IMR-90 (cell line): Measurements from ENCODE around the gene SCAF1.

ENCODE experiments used
- BHLHE40 ChIP-seq: fragments of 150-350 bp; IDR thresholded peaks from 2 replicates; pipeline ENCODE4 v1.6.1; 2016; ENCODE audit warnings: mild to moderate bottlenecking, low read depth, low read length
- ELK1 ChIP-seq: fragments of 150-350 bp; IDR thresholded peaks from 2 replicates; pipeline ENCODE4 v1.6.1; 2016; ENCODE audit warnings: low read depth, mild to moderate bottlenecking, low read length, moderate library complexity, borderline replicate concordance
- FOS ChIP-seq: fragments of 150-350 bp; IDR thresholded peaks from 2 replicates; pipeline ENCODE4 v1.6.1; 2016; ENCODE audit warnings: low read depth, low read length
- POLR2A ChIP-seq: IDR thresholded peaks from 2 replicates; pipeline ENCODE4 v1.6.1; 2012; ENCODE audit warnings: mild to moderate bottlenecking, low read depth, low read length
- RAD21 ChIP-seq: IDR thresholded peaks from 2 replicates; pipeline ENCODE4 v1.6.1; 2012; ENCODE audit warnings: low read length, improper control_type of control experiment
- TF ChIP-seq, protein P1 (sequence below): conservative IDR thresholded peaks from 2 replicates; pipeline ENCODE4 v1.5.1; 2012; ENCODE audit warnings: mild to moderate bottlenecking, low read depth, low read length, improper control_type of control experiment

GRCh38 chr19:49594157-49594992, 47.6 kb upstream of the SCAF1 start:
- TF ChIP-seq POLR2A (no peak), BHLHE40 (no peak), RAD21 (no peak), ELK1 (no peak), FOS (no peak)
- TF ChIP-seq, protein P1, sequence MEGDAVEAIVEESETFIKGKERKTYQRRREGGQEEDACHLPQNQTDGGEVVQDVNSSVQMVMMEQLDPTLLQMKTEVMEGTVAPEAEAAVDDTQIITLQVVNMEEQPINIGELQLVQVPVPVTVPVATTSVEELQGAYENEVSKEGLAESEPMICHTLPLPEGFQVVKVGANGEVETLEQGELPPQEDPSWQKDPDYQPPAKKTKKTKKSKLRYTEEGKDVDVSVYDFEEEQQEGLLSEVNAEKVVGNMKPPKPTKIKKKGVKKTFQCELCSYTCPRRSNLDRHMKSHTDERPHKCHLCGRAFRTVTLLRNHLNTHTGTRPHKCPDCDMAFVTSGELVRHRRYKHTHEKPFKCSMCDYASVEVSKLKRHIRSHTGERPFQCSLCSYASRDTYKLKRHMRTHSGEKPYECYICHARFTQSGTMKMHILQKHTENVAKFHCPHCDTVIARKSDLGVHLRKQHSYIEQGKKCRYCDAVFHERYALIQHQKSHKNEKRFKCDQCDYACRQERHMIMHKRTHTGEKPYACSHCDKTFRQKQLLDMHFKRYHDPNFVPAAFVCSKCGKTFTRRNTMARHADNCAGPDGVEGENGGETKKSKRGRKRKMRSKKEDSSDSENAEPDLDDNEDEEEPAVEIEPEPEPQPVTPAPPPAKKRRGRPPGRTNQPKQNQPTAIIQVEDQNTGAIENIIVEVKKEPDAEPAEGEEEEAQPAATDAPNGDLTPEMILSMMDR: no peak
